Measurements from ENCODE around the gene TMEM258. TPM values are rescaled to one million over a fixed set of nuclear protein-coding genes. Genes with fewer than 3 reads are reported as not detected.

TMEM258 gene
- total RNA-seq, 4 donors from 2014 or later, result 33.6 to 42.8 (median 36.6) TPM

- no peak for DNase-seq (ENCODE audit: low spot score in 2 of 2)
- WGBS, 2 donors, result 95 to 97% methylated on average over 6 of the region's 6 CpGs
- no peak overlapping the region for H3K4me3 ChIP-seq (ENCODE audit: low read depth, poor library complexity, severe bottlenecking)
- TF ChIP-seq CTCF (IDR thresholded peaks at IDR 0.05), result no peak
- TF ChIP-seq POLR2A (IDR thresholded peaks at IDR 0.05), result no peak
- intact Hi-C loops (cut with DNase I; ENCODE audit: low total_unique reads), result no loop called here
Observed at GRCh38 chr11:61775106-61775505, 17.3 kb downstream of the TMEM258 start.

DNA sequence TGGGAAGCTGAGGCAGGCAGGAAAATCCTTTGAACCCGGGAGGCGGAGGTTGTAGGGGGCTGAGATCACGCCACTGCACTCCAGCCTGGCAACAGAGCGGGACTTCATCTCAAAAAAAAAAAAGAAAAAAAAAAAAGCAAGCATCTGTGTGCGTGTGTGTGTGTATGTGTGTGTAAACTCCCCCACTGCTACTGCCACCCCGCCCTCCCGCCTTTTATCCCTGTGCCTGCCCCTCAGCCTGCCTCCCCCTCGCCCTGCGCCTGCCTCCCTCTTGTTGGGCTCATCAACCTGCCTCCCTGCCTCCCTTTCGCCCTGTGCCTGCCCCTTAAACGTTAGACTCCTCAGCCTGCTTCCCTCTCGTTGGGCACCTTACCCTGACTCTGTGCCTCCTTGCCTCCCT is 18.0 kb downstream of the TMEM258 start:
- no peak for DNase-seq (ENCODE audit: low spot score in 2 of 2)
- WGBS, 2 donors, result 79 to 86% methylated on average over 12 of the region's 12 CpGs
- intact Hi-C loops (cut with DNase I; ENCODE audit: low total_unique reads), result no loop called here
- no peak overlapping the region for H3K4me3 ChIP-seq (ENCODE audit: low read depth, poor library complexity, severe bottlenecking)
- TF ChIP-seq CTCF (IDR thresholded peaks at IDR 0.05) (no peak), POLR2A (IDR thresholded peaks at IDR 0.05) (no peak)

- intact Hi-C loops (cut with DNase I; ENCODE audit: low total_unique reads), result no loop called here
- no peak for DNase-seq (ENCODE audit: low spot score in 2 of 2)
- 70 to 74% methylated on average over 18 of the region's 18 CpGs for WGBS, 2 donors
- no peak overlapping the region for H3K4me3 ChIP-seq (ENCODE audit: low read depth, poor library complexity, severe bottlenecking)
- TF ChIP-seq CTCF (IDR thresholded peaks at IDR 0.05), result no peak
- no peak for TF ChIP-seq POLR2A (IDR thresholded peaks at IDR 0.05)
Observed at GRCh38 chr11:61773809-61774208, 18.6 kb downstream of the TMEM258 start.

GRCh38 chr11:61773356-61773755 is 19.0 kb downstream of the TMEM258 start:
- WGBS, 2 donors, result 64 to 69% methylated on average over 9 of the region's 10 CpGs
- intact Hi-C loops (cut with DNase I; ENCODE audit: low total_unique reads), result no loop called here
- TF ChIP-seq CTCF (IDR thresholded peaks at IDR 0.05), result no peak
- no peak for TF ChIP-seq POLR2A (IDR thresholded peaks at IDR 0.05)
- no peak overlapping the region for H3K4me3 ChIP-seq (ENCODE audit: low read depth, poor library complexity, severe bottlenecking)
- DNase-seq (ENCODE audit: low spot score in 2 of 2), result no peak

DNA sequence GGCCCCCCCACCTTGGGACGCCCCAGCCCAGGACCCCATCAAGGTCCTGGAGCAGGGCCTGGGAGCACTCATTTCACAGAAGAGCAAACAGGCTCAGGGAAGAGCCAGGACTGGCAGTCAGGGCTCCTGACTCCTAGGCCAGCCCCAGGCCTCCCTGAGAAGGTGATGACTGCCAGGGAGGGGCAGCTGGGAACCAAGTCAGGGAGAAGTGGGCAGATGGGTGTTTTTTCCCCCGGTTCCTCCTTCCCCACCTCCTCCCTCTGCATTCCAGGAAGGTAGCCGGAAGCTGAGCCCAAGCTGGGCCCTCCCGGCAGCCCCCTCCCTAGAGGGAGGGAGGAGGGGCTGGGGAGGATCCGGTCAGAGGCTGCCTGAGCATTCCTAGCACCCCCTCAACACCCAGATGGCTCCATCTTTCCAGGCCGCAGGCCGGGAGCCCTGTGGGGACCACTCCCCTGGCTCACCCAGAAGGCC is 20.4 kb downstream of the TMEM258 start:
- H3K4me3 ChIP-seq (ENCODE audit: low read depth, poor library complexity, severe bottlenecking), result no peak overlapping the region
- 43 to 72% methylated on average over 7 of the region's 7 CpGs for WGBS, 2 donors
- no peak for DNase-seq (ENCODE audit: low spot score in 2 of 2)
- intact Hi-C loops (cut with DNase I; ENCODE audit: low total_unique reads), result no loop called here
- TF ChIP-seq POLR2A (IDR thresholded peaks at IDR 0.05), result no peak
- no peak for TF ChIP-seq CTCF (IDR thresholded peaks at IDR 0.05)

DNA sequence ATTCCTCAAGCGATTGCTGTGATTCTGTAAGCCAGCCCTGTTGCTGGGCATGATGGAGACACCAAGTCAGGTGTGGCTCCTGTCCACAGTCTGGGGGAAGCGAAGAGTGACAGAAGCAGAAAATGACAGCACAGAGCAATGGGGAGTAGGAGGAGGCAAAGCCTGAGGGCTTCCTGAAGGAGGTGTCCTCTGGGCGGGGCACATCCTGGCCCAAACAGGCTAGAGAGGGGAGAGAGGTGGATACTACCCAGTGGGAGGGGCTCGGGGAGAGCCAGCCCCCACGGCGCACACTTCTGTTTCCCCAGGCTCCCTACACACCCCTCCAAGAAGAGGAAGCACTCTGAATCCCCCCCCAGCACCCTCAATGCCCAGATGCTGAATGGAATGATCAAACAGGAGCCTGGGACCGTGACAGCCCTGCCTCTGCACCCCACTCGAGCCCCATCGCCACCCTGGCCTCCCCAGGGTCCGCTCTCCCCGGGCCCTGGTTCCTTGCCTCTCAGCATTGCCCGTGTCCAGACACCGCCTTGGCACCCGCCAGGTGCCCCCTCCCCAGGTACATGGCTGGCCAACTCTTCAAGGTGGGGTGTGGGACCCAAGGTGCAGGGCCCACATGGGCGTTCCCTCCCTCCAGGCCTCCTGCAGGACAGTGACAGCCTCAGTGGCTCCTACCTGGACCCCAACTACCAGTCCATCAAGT is 21.1 kb downstream of the TMEM258 start:
- WGBS, 2 donors, result 87% methylated on average over 7 to 15 of the region's 15 CpGs

More for the DNA sequence above, 21.1 kb downstream of the TMEM258 start:
- H3K4me3 ChIP-seq (ENCODE audit: low read depth, poor library complexity, severe bottlenecking), result no peak overlapping the region
- no peak for DNase-seq (ENCODE audit: low spot score in 2 of 2)
- TF ChIP-seq CTCF (IDR thresholded peaks at IDR 0.05) (no peak), POLR2A (IDR thresholded peaks at IDR 0.05) (no peak)
- intact Hi-C loops (cut with DNase I; ENCODE audit: low total_unique reads), result no loop called here
